ENCODE results near the gene OTOL1.

The OTOL1 gene

GRCh38 chr3:161552984-161553560, 56.5 kb downstream of the OTOL1 start:
- TF ChIP-seq CTCF (IDR thresholded peaks at IDR 0.05; ENCODE audit: insufficient read depth, low read depth, low read length, missing control alignments) = no peak
- no peak overlapping the region for H3K4me3 ChIP-seq (ENCODE audit: low read length)
- DNase-seq (ENCODE audit: low read depth) = no peak
